K562 (cell line): ENCODE data around the gene HOXC5. TPM values are rescaled to one million over a fixed set of nuclear protein-coding genes. Genes with fewer than 3 reads are reported as not detected.
A peak's percentile ranks its signal among the peaks of the same experiment; 100 is the strongest.

Experiments used
- BRCA1 ChIP-seq, 2 experiments: fragments of 450-650 bp in 1 of 2; sonication (generic) in 1 of 2; formaldehyde crosslinking in 1 of 2; IDR thresholded peaks; 2 replicates each; pipeline versions ENCODE4 v1.5.0 to v1.6.1; 2017 to 2020; ENCODE audit warnings: mild to moderate bottlenecking in 1 of 2, missing genetic modification reagents in 1 of 2
- CHCHD3 ChIP-seq: fragments of 250-450 bp; sonication (Bioruptor Pico); IDR thresholded peaks from 2 replicates; pipeline ENCODE4 v2.1.2; 2022; ENCODE audit warnings: mild to moderate bottlenecking
- CXXC5 ChIP-seq: fragments of 250-450 bp; sonication (Bioruptor Pico); IDR thresholded peaks from 2 replicates; pipeline ENCODE4 v1.8.0; 2022; ENCODE audit warnings: inconsistent platforms, mild to moderate bottlenecking, moderate library complexity
- HDAC2 ChIP-seq: fragments of 450-650 bp; IDR thresholded peaks from 2 replicates; pipeline ENCODE4 v1.6.1; 2016; ENCODE audit warnings: mild to moderate bottlenecking
- HMG20B ChIP-seq: fragments of 250-450 bp; sonication (Bioruptor Pico); IDR thresholded peaks from 2 replicates; pipeline ENCODE4 v1.5.0; 2021; ENCODE audit warnings: mild to moderate bottlenecking
- IRF2 ChIP-seq: sonication (generic); formaldehyde crosslinking; IDR thresholded peaks from 2 replicates; pipeline ENCODE4 v1.8.1; 2022; ENCODE audit warnings: mild to moderate bottlenecking, missing genetic modification reagents
- JUNB ChIP-seq: fragments of 450-650 bp; formaldehyde crosslinking; conservative IDR thresholded peaks from 2 replicates; pipeline ENCODE4 v1.4.0; 2020; ENCODE audit warnings: mild to moderate bottlenecking
- KDM1A ChIP-seq, 2 experiments: fragments of 450-650 bp; IDR thresholded peaks; 2 replicates each; pipeline ENCODE4 v1.6.1; 2016; ENCODE audit warnings: mild to moderate bottlenecking in 2 of 2
- KDM2B ChIP-seq: fragments of 250-450 bp; sonication (Bioruptor Pico); IDR thresholded peaks from 2 replicates; pipeline ENCODE4 v1.8.0; 2021; ENCODE audit warnings: mild to moderate bottlenecking, moderate library complexity
- POLR2G ChIP-seq: fragments of 200-400 bp; formaldehyde crosslinking; IDR thresholded peaks from 2 replicates; pipeline ENCODE4 v1.6.1; 2017; ENCODE audit warnings: low read depth, mild to moderate bottlenecking, antibody characterized with exemption, low read length, moderate library complexity
- RB1 ChIP-seq: fragments of 450-650 bp; IDR thresholded peaks from 2 replicates; pipeline ENCODE4 v1.6.1; 2017; ENCODE audit warnings: low read depth, mild to moderate bottlenecking
- RBFOX2 ChIP-seq: fragments of 200-400 bp; formaldehyde crosslinking; IDR thresholded peaks from 2 replicates; pipeline ENCODE4 v1.6.1; 2017; ENCODE audit warnings: low read depth, mild to moderate bottlenecking, low read length, moderate library complexity
- RBM25 ChIP-seq: fragments of 200-400 bp; formaldehyde crosslinking; IDR thresholded peaks from 2 replicates; pipeline ENCODE4 v1.6.1; 2018; ENCODE audit warnings: low read length, low read depth, moderate library complexity; ENCODE audit not compliant: severe bottlenecking
- SMARCA4 ChIP-seq: fragments of 450-650 bp; IDR thresholded peaks from 2 replicates; pipeline ENCODE4 v1.6.1; 2016
- SNRNP70 ChIP-seq: fragments of 200-400 bp; formaldehyde crosslinking; optimal IDR thresholded peaks from 2 replicates; pipeline ENCODE3; 2017; ENCODE audit warnings: low read depth, low read length
- TFE3 ChIP-seq: fragments of 450-650 bp; formaldehyde crosslinking; IDR thresholded peaks from 2 replicates; pipeline ENCODE4 v1.4.0; 2020; ENCODE audit warnings: mild to moderate bottlenecking, mixed read lengths
- ZNF212 ChIP-seq: fragments of 450-650 bp; formaldehyde crosslinking; IDR thresholded peaks from 2 replicates; pipeline ENCODE4 v1.4.0; 2020; ENCODE audit warnings: mild to moderate bottlenecking
- ZNF263 ChIP-seq: sonication (generic); formaldehyde crosslinking; IDR thresholded peaks from 2 replicates; pipeline ENCODE4 v1.8.0; 2022; ENCODE audit warnings: mild to moderate bottlenecking, missing genetic modification reagents, borderline replicate concordance
- ZNF316 ChIP-seq: fragments of 450-650 bp; IDR thresholded peaks from 2 replicates; pipeline ENCODE4 v1.6.1; 2016
- ZNF324 ChIP-seq: fragments of 250-450 bp; sonication (Bioruptor Pico); IDR thresholded peaks from 2 replicates; pipeline ENCODE4 v1.4.0; 2020; ENCODE audit warnings: mild to moderate bottlenecking
- ZNF518B ChIP-seq: fragments of 250-450 bp; sonication (Bioruptor Pico); IDR thresholded peaks from 2 replicates; pipeline ENCODE4 v1.5.0; 2021; ENCODE audit warnings: mild to moderate bottlenecking, moderate library complexity
- ZNF764 ChIP-seq: fragments of 250-450 bp; sonication (Bioruptor Pico); IDR thresholded peaks from 2 replicates; pipeline ENCODE4 v1.4.0; 2020; ENCODE audit warnings: low read depth, mild to moderate bottlenecking, moderate library complexity
- polyA plus RNA-seq, 8 experiments: library from polyadenylated mRNA; depleted of rRNA in 4 of 8; stranded (reverse) in 5 of 8; unstranded in 3 of 8; fragments of >200 nt; fragmentation: Nextera tagmentation in 2 of 8; fragmentation: Illumina TruSeq in 1 of 8; extraction: Ambion mirVana in 2 of 8; extraction: Trizol in 1 of 8; gene quantifications; 2 replicates each; pipeline versions ENCODE4 v1.2.1 to v1.2.3, GENCODE V29; 2011 to 2014; ENCODE audit warnings: inconsistent platforms in 1 of 8, missing spikeins in 1 of 8
- total RNA-seq, 7 experiments: library from RNA; depleted of rRNA in 6 of 7; stranded (reverse); fragments of >200 nt in 6 of 7; fragmentation: Illumina TruSeq in 2 of 7; extraction: Trizol in 2 of 7; gene quantifications; 2 replicates each; pipeline versions ENCODE4 v1.2.1 to v1.2.3, GENCODE V29; 2011 to 2021; ENCODE audit warnings: low replicate concordance in 1 of 7

HOXC5 gene
- total and polyA plus RNA-seq, 9 of the 15 experiments (the other 6 are each of a cell fraction or from before 2014, with no cell fraction given), result 0.10 to 0.44 (median 0.18) TPM; not detected in 4

GRCh38 chr12:53999559-54000115 lies 33.2 kb upstream of the HOXC5 start (continued):
- TF ChIP-seq ZNF263 (CRISPR knock-in tag) (no peak), RBM25 (no peak), POLR2G (no peak), CHCHD3 (CRISPR knock-in tag) (peak; percentile 50; the same call in 1 of the 2 replicates), ZNF324 (CRISPR knock-in tag) (no peak), RB1 (0 out of 2 replicates have a peak, but pooled peaks have one; percentile 21), BRCA1 (IDR thresholded peaks at IDR 0.05) (no peak), BRCA1 (CRISPR knock-in tag; IDR thresholded peaks at IDR 0.05) (no peak), KDM1A (IDR thresholded peaks at IDR 0.05) (no peak), KDM2B (0 out of 2 replicates have a peak, but pooled peaks have one; percentile 34), ZNF764 (CRISPR knock-in tag) (no peak), ZNF316 (no peak), HMG20B (CRISPR knock-in tag) (no peak), JUNB (no peak), RBFOX2 (no peak), SMARCA4 (no peak), TFE3 (CRISPR knock-in tag) (peak; percentile 80), IRF2 (CRISPR knock-in tag) (no peak), HDAC2 (0 out of 2 replicates have a peak, but pooled peaks have one; percentile 7), CXXC5 (CRISPR knock-in tag) (peak; percentile 63), SNRNP70 (no peak), ZNF518B (CRISPR knock-in tag) (no peak), ZNF212 (CRISPR knock-in tag) (no peak)
